CD14-positive monocyte (primary cell): ENCODE data around the gene ATP6V0B. TPM values are rescaled to one million over a fixed set of nuclear protein-coding genes. Genes with fewer than 3 reads are reported as not detected.

Experiments used
- DNase-seq, 3 donors: peaks; one replicate each; pipeline ENCODE4 v3.0.0-alpha.2; 2011 to 2022
- H2AFZ ChIP-seq: 2 replicates; pipeline ENCODE4 v1.6.0; 2012; ENCODE audit warnings: mild to moderate bottlenecking, low read depth, low read length, inconsistent platforms; ENCODE audit not compliant: insufficient read depth, poor library complexity, severe bottlenecking
- H3K27ac ChIP-seq, 2 donors: 1 replicate in 1 of 2; 2 replicates in 1 of 2; pipeline ENCODE4 v1.5.1; 2012 to 2013; ENCODE audit warnings: low read length in 2 of 2, control low read depth in 1 of 2, inconsistent platforms in 1 of 2, low read depth in 1 of 2, mild to moderate bottlenecking in 1 of 2
- H3K27me3 ChIP-seq, 2 donors: one replicate each; pipeline versions ENCODE4 v1.6.0 to v1.6.1; 2011 to 2013; ENCODE audit warnings: low read length in 2 of 2; ENCODE audit not compliant: control insufficient read depth in 2 of 2, insufficient read depth in 2 of 2
- H3K36me3 ChIP-seq, 2 donors: replicated peaks in 1 of 2; 1 replicate in 1 of 2; 2 replicates in 1 of 2; pipeline versions ENCODE4 v1.5.1 to v1.6.1; 2012 to 2013; ENCODE audit warnings: low read length in 2 of 2, control low read depth in 1 of 2, inconsistent platforms in 1 of 2, mild to moderate bottlenecking in 1 of 2; ENCODE audit not compliant: insufficient read depth in 2 of 2, control insufficient read depth in 1 of 2
- H3K4me1 ChIP-seq, 2 donors: 1 replicate in 1 of 2; 2 replicates in 1 of 2; pipeline versions ENCODE4 v1.5.1 to v1.6.1; 2012 to 2013; ENCODE audit warnings: low read length in 2 of 2, control low read depth in 1 of 2, inconsistent platforms in 1 of 2, mild to moderate bottlenecking in 1 of 2, moderate library complexity in 1 of 2; ENCODE audit not compliant: insufficient read depth in 2 of 2, control insufficient read depth in 1 of 2
- H3K4me2 ChIP-seq: replicated peaks from 2 replicates; pipeline ENCODE3; 2012; ENCODE audit warnings: low read length, moderate library complexity, mild to moderate bottlenecking; ENCODE audit not compliant: poor library complexity, severe bottlenecking; ENCODE audit errors: extremely low read depth
- H3K4me3 ChIP-seq, 3 experiments: fragments of 200-600 bp in 1 of 3; sonication (generic) in 1 of 3; replicated peaks in 1 of 3; 1 replicate in 2 of 3; 2 replicates in 1 of 3; pipeline ENCODE4 v1.5.1; 2011 to 2013; ENCODE audit warnings: low read length in 3 of 3, mild to moderate bottlenecking in 3 of 3, control low read depth in 2 of 3, low read depth in 2 of 3, inconsistent platforms in 1 of 3, moderate library complexity in 1 of 3
- H3K79me2 ChIP-seq: 2 replicates; pipeline ENCODE4 v1.6.0; 2012; ENCODE audit warnings: mild to moderate bottlenecking, control low read depth, inconsistent platforms, low read length, moderate library complexity; ENCODE audit not compliant: insufficient read depth
- H3K9ac ChIP-seq: 2 replicates; pipeline ENCODE4 v1.6.0; 2017; ENCODE audit warnings: low read length, mild to moderate bottlenecking; ENCODE audit not compliant: insufficient read depth, poor library complexity, severe bottlenecking
- H3K9me3 ChIP-seq, 2 donors: replicated peaks in 1 of 2; 1 replicate in 1 of 2; 2 replicates in 1 of 2; pipeline versions ENCODE4 v1.5.1 to v1.6.1; 2012 to 2013; ENCODE audit warnings: low read length in 2 of 2, control low read depth in 1 of 2; ENCODE audit not compliant: control insufficient read depth in 1 of 2, insufficient read depth in 1 of 2
- H4K20me1 ChIP-seq: 2 replicates; pipeline ENCODE4 v1.6.0; 2012; ENCODE audit warnings: mild to moderate bottlenecking, low read length, control low read depth, moderate library complexity; ENCODE audit not compliant: insufficient read depth
- H3K27ac Mint-ChIP-seq, 7 donors: one replicate each; pipeline ENCODE4 v1.8.0; 2020; ENCODE audit warnings: mild to moderate bottlenecking in 7 of 7, mixed read lengths in 7 of 7, moderate library complexity in 6 of 7, inconsistent platforms in 2 of 7
- H3K27me3 Mint-ChIP-seq, 3 donors: one replicate each; pipeline ENCODE4 v1.8.0; 2021 to 2022; ENCODE audit warnings: low read depth in 3 of 3, mild to moderate bottlenecking in 3 of 3, mixed read lengths in 3 of 3, moderate library complexity in 3 of 3, inconsistent platforms in 1 of 3
- H3K36me3 Mint-ChIP-seq, 2 donors: one replicate each; pipeline ENCODE4 v1.8.0; 2020; ENCODE audit warnings: mixed read lengths in 2 of 2, inconsistent platforms in 1 of 2, mild to moderate bottlenecking in 1 of 2
- H3K4me1 Mint-ChIP-seq: one replicate; pipeline ENCODE4 v1.8.0; 2020; ENCODE audit warnings: mild to moderate bottlenecking, mixed read lengths
- H3K4me3 Mint-ChIP-seq, 2 donors: one replicate each; pipeline ENCODE4 v1.8.0; 2020; ENCODE audit warnings: mild to moderate bottlenecking in 2 of 2, mixed read lengths in 2 of 2, moderate library complexity in 1 of 2
- H3K9me3 Mint-ChIP-seq, 7 donors: one replicate each; pipeline ENCODE4 v1.8.0; 2020 to 2022; ENCODE audit warnings: mixed read lengths in 7 of 7, mild to moderate bottlenecking in 6 of 7, moderate library complexity in 6 of 7, inconsistent platforms in 2 of 7
- WGBS: methylation state at CpG from one replicate; pipeline ENCODE4 v1.1.5; 2013; ENCODE audit warnings: missing lambda C conversion rate; ENCODE audit not compliant: insufficient coverage; 5-methylcytosine and 5-hydroxymethylcytosine counted together
- intact Hi-C, 2 donors: fragments of 100-400 bp; cut with micrococcal nuclease; formaldehyde crosslinking; loops; one replicate each; pipeline versions ENCODE4 v1.15.0 to v1.15.1; 2023
- polyA plus RNA-seq, 3 donors: library from polyadenylated mRNA; depleted of rRNA in 1 of 3; unstranded in 2 of 3; stranded (reverse) in 1 of 3; fragments of 300-500 nt in 2 of 3; fragments of >200 nt in 1 of 3; fragmentation: Illumina TruSeq in 2 of 3; gene quantifications; 1 replicate in 2 of 3; 2 replicates in 1 of 3; pipeline ENCODE4 v1.2.3, GENCODE V29; 2012 to 2021
- TF ChIP-seq, protein P1 (sequence below): fragments of 200-600 bp; IDR thresholded peaks from one replicate; pipeline ENCODE4 v1.8.0; 2022; ENCODE audit warnings: antibody characterized with exemption, mild to moderate bottlenecking

The ATP6V0B gene
- polyA plus RNA-seq, 3 donors = 465 to 1,219 (median 954) TPM

DNA sequence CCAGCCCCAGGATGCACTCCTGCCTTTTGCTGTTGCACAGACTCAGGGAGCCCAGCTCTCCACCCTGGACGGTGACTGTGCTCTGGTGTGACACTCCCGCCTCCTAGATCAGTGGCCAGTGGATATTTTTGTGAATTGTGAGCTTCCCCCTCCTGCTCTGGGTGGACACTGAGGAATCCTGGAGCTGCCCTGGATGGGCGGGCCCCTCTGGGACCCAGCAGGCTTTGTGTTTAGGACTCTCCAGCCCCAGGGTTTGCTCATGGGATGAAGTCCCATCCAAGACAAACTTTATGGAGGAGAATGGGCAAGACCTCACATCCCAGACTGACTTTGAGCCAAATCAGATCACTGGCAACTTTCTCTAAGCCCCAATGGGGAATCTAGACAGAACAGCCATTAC, 40.4 kb downstream of the ATP6V0B start:
- Histone ChIP-seq H3K9ac (no peak overlapping the region), H3K79me2 (no peaks in the 10 kb centered on the region), H3K9me3 (no peaks in the 10 kb centered on the region), H3K4me2 (no peak overlapping the region), H3K36me3 (no peaks in the 10 kb centered on the region), H3K27me3 (no peaks in the 10 kb centered on the region), H3K27ac (no peak overlapping the region), H2AFZ (no peak overlapping the region), H3K4me3 (no peak overlapping the region), H4K20me1 (no peaks in the 10 kb centered on the region), H3K4me1 (no peaks in the 10 kb centered on the region)
- Mint-ChIP-seq H3K4me3 (no peak overlapping the region), H3K4me1 (peaks cover 4% of the 10 kb centered on the region), H3K9me3 (no peaks in the 10 kb centered on the region), H3K27ac (no peak overlapping the region), H3K27me3 (peaks cover 1 to 11% (median 2%) of the 10 kb centered on the region in 3 donors), H3K36me3 (no peaks in the 10 kb centered on the region)
- TF ChIP-seq, protein P1, sequence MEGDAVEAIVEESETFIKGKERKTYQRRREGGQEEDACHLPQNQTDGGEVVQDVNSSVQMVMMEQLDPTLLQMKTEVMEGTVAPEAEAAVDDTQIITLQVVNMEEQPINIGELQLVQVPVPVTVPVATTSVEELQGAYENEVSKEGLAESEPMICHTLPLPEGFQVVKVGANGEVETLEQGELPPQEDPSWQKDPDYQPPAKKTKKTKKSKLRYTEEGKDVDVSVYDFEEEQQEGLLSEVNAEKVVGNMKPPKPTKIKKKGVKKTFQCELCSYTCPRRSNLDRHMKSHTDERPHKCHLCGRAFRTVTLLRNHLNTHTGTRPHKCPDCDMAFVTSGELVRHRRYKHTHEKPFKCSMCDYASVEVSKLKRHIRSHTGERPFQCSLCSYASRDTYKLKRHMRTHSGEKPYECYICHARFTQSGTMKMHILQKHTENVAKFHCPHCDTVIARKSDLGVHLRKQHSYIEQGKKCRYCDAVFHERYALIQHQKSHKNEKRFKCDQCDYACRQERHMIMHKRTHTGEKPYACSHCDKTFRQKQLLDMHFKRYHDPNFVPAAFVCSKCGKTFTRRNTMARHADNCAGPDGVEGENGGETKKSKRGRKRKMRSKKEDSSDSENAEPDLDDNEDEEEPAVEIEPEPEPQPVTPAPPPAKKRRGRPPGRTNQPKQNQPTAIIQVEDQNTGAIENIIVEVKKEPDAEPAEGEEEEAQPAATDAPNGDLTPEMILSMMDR = no peak
- intact Hi-C loops = no loop called here
- DNase-seq = no peak
- 83% methylated on average over 2 of the region's 3 CpGs for WGBS

DNA sequence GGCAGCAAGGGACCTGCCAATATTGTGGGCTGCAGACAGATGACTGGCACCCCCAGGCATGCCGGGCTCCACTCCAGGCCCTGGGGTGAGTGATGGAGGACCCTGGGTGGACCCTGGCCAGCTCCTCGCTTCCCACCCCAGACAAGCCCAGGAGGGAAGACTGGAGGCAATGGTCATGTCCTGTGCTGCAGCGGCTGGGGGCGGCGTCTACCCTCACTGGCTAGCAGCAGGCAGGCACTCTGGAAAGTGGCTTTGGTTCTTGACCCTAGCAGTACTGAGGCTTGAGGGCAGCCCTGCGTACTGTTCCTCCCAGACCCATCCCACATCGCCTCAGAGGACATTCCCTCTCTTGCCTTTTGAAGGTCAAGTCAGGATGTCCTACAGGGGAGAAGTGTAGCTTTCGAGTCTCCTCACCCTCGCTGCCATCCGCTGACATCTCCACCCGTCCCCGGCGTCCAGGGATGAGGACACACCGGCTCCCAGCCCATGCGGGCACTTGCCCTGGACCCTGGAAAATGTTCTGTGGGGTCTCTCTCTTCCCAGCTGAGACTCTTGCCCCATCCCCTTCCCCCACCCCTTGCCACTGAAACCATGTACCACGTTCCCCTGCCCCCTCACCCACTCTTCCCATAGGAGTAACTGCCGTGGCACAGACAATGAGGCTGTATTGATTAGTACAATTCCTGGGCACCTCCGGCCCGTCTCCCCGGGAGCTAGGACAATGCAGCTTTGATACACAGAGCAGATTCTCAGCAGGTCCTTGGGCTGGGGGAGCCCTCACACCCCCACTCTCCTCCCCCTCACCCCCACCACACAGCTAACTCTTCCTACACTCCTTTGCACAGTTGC, 41.5 kb downstream of the ATP6V0B start:
- H3K36me3 Mint-ChIP-seq = no peaks in the 10 kb centered on the region
- Histone ChIP-seq H3K4me3 (no peak overlapping the region), H3K9ac (no peak overlapping the region), H3K4me2 (no peak overlapping the region), H3K36me3 (no peaks in the 10 kb centered on the region), H3K27ac (no peak overlapping the region), H3K9me3 (no peaks in the 10 kb centered on the region), H4K20me1 (no peaks in the 10 kb centered on the region), H3K4me1 (no peaks in the 10 kb centered on the region), H3K27me3 (no peaks in the 10 kb centered on the region), H3K79me2 (no peaks in the 10 kb centered on the region), H2AFZ (no peak overlapping the region)
- TF ChIP-seq, protein P1 = no peak
- no peak overlapping the region for H3K4me3 Mint-ChIP-seq
- peaks cover 1 to 11% (median 2%) of the 10 kb centered on the region in 3 donors for H3K27me3 Mint-ChIP-seq
- H3K4me1 Mint-ChIP-seq = peaks cover 4% of the 10 kb centered on the region
- DNase-seq = no peak
- H3K27ac Mint-ChIP-seq = no peak overlapping the region
- WGBS = 95% methylated on average over 16 of the region's 20 CpGs
- intact Hi-C loops = no loop called here
- H3K9me3 Mint-ChIP-seq = no peaks in the 10 kb centered on the region
